Stimulated activated CD4-positive, alpha-beta T cell treated with anti-CD3 and anti-CD28 coated beads, Interleukin-4, amount 100 ng/mL, for 48 hours (primary cell): Measurements from ENCODE around the gene ZCCHC12.

Source experiments
- DNase-seq, 2 donors: peaks; one replicate each; pipeline ENCODE4 v3.0.0-alpha.2; 2020; ENCODE audit warnings: low read depth in 2 of 2

Gene ZCCHC12

GRCh38 chrX:118867251-118867650 lies 43.6 kb downstream of the ZCCHC12 start:
- DNase-seq, result no peak

GRCh38 chrX:118872102-118872566 lies 48.5 kb downstream of the ZCCHC12 start:
- DNase-seq, result peak in 1 of 2 donors; percentile 1
